Ammon's horn (tissue), 1 donor: ENCODE measurements around the gene RDH11.
"Not testable (repeated sequence)": the region's sequence is repeated elsewhere in the genome, so short reads cannot be mapped to it uniquely, and the experiment has no call there.

Source experiments
- DNase-seq: peaks from one replicate; pipeline ENCODE4 v3.0.0-alpha.2; 2016; ENCODE audit warnings: low spot score

Gene RDH11

DNA sequence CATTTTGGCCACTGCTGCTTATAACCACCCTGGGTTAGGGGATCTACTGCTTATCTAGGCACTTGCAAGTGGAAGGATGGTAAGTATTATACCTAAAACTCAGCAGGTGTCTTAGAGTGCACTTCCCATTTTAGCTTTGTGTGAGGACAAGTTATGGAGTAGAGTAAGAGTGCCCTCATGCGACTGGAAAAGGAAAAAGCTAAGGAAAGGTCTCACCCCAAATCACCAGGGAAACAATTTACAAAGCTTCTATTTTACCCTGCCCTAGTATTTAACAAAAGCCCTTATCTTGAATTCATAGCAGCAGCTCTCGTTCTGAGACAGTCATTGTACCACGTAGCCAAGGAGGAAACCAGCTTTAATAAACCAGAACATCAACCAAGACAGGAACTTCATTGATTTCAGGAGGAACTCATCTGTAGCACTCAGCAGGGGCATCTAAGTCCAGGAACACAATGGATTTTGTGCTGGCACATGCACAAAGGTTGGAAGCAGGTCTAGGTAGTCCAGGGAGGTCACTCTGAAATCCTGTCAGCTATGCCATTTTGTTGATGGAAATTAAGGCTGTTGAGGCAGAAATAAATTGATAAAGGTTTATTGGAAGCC, 9.0 kb upstream of the RDH11 start:
- peak; percentile 89 for DNase-seq

GRCh38 chr14:67703997-67704396, 8.4 kb upstream of the RDH11 start:
- DNase-seq: no peak

DNA sequence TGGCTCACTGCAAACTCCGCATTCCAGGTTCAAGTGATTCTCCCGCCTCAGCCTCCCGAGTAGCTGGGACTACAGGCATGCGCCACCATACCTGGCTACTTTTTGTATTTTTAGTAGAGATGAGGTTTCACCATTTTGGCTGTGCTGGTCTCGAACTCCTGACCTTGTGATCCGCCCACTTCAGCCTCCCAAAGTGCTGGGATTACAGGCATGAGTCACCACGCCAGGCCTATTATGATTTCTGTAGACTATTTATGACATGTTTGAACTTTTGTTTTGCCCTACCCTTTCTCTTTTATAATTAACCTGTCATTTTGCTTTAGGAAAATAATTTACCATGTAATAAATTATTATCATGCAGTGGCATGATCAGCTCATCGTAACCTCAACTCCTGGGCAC, 5.9 kb upstream of the RDH11 start, which contains the start of gene RDH12:
Gene RDH12 (plus strand): TSS at position 395 of the 400 bp plus-strand sequence. CDS start 20,757 bp downstream, outside the sequence.
- DNase-seq: not testable (repeated sequence)

DNA sequence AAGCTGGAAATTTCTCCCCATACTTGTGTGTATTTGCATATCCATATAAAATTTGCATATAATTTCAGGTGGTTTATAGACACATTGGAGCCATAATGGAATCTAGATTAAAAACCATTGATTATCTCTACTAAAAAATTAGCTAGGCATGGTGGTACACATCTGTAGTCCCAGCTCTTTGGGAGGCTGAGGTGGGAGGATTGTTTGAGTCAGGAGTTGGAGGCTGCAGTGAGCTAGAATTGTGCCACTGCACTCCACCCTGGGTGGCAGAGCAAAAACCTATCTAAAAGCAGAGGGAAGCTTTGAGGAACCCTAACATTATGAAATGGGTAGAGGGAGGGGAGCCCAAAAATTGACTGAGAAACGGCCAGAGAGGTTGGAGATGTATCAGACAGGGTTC, 2.6 kb upstream of the RDH11 start:
- DNase-seq: no peak

DNA sequence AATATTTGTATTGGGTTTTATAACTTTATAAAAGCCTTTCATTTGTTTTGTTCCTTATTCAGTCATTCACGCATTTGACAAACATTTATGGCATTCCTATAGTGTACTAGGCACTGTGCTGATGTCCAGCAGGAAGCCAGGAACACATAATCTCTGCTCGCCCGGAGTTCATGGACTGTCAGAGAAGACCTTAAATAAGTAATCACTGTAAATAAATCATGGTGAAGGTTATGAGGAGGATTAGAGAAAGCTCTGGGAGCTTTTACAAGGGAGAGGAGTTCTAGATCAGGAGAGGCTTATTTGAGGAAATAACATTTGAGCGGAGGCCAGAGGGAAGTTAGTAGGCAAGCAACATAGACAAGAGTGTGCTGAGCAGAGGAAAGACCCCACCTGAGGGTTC, 1.4 kb upstream of the RDH11 start:
- no peak for DNase-seq

DNA sequence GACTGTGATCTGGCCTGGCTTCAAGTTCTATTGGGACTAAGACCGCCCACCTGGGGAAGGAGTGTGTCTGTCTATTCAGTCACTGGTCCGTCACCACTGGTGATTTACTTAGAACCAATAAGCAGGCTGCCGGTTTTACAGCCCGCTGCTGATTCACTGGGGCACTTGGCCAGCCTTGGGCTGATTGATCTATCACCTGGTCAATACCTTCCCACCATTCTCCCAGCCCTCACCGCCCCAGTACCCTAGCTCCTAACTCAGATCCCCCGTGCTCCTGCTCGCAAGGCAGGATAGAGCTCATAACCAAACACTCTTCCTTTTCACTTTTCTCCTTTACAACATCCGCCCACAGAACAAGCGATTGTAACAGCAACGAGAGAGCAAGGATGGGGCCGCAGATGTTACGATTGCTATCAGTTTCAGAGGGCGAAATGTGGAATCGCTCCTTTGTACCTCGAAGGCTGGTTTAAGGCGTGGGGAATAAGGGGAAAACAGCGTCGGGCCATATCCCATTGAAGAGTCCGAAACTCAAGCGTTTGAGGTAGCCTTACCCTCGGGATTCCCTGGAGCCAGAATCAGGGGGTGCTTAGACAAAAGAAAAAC, 672 bp downstream of the RDH11 start:
- DNase-seq: peak; percentile 71

DNA sequence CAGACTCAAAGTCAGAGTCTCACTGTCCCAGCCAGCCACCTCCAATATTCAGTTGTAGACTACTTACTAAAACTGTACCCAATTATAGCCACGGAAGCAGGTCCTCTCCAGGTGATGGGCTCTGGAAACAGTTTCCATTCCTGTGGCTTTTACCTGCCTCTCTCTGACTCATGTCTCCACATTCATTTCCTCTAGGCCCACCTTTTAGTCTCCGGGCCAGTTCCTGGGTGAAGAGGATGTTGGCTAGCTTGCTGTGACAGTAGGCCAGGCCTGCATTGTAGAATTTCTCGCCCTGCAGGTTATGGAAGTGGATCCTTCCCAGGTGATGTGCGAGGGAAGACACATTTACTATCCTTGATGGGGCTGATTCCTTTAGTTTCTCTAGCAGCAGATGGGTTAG, 5.6 kb downstream of the RDH11 start:
- DNase-seq: no peak

DNA sequence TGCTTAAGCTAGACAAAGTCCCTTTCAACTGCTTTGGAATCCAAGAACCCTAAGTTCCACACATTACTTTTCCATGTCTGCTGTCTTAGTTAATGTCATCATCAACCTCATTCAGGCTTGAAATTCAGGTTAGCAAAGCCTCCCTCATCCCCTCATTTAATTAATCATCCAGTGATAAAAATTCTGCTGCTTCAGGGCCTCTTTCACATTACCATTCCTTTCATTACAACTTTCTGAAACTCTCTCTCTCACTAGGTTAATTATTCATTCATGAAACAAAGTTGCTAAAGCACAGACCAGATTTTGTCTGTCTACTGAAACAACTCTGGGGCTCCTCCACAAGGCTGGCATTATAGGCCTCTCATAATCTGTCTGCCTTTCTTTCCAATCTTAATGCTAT, 11.7 kb downstream of the RDH11 start:
- DNase-seq: no peak

DNA sequence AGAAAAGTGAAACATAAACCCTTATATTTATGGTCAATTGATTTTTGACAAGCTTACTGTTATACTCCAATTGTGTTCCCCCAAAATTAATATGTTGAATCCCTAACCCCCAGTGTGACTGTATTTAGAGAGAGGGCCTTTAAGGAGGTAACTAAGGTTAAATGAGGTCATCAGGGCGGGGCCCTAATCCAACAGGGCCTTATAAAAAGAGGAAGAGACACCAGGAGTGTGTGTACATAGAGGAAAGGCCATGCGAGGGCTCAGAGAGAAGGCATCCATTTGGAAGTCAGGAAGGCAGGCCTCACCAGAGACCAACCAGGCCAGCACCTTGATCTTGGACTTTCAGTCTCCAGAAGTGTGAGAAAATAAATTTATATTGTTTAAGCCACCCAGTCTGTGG, 14.6 kb downstream of the RDH11 start:
- no peak for DNase-seq

DNA sequence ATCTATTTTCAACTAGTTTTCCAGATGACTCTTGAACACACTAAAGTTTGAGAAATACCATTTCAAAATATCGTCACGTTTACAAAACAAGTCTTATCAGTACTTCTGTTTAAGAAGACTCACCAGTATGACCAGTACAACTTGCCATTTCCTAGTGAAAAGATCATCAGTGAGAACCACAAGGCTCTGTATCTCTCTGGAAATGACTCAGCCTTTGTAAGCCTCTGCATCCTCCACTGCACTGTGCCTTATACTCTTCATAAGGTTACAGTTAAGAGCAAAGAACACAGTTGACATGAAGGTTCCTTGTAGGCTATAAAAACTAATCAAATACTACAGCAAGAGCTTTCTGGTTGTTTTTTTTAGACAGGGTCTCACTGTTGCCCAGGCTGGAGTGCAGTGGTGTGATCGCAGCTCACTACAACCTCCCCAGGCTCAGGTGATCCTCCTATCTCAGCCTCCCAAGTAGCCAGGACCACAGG, 15.4 kb downstream of the RDH11 start:
- no peak for DNase-seq

GRCh38 chr14:67679006-67679405, 16.6 kb downstream of the RDH11 start:
- DNase-seq: no peak

GRCh38 chr14:67675219-67675582, 20.4 kb downstream of the RDH11 start:
- DNase-seq: no peak

- peak; percentile 84 for DNase-seq
Measured at GRCh38 chr14:67674480-67675218, 20.9 kb downstream of the RDH11 start, which contains the start of gene VTI1B. VTI1B (minus strand) TSS chr14:67674632; CDS start chr14:67674489, 143 bp downstream.

DNA sequence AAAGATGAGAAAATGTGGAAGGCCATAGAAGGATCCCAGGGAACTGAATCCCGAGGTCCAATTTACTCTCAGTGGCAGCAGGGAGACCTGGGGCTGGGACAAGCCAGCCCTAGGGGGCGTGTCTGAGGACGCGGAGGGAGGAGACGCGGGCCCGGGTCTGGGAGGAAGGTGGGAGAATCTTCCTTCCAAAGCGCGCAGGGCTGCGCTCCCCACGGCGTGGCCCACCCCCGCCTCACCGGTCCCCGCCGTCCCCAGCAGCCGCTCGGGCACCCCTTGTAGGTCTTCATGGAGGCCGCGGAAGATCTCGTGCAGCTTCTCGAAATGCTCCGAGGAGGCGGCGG, 21.5 kb downstream of the RDH11 start:
- DNase-seq: peak; percentile 77

DNA sequence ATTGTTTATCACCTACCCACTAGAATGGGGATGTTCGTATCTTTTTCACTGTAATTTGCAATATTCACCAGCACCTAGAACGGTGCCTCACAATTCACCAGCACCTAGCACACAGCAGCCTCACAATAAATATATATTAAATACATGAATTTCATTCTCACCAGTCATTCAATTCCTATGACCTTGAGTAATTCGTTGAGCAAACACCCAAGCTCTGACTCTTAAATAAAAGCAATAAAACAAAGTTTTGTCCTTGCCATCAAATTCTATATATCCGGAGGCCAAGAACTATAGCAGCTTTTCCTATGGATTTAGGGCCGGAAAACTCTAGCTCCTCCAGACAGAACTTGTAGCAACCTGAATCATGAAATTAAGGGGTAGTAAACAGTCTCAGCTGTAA, 22.1 kb downstream of the RDH11 start:
- no peak for DNase-seq

DNA sequence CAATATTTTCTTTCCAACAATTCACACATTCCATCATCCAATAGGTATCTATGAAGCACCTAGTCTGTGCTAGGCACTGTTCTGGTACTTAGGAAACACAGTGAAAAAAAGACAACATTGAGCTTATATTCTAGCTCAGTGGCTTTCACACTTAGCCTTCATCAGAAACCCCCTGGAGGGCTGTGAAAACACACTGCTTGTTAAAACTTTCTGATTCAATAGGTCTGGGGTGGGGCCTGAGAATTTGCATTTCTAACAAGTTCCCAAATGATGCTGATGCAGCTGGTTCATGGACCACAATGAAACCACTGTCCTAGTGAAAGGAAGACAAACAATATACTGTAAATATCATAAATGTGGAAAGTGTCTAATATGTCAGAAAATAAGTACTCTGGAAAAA, 27.0 kb downstream of the RDH11 start:
- no peak for DNase-seq

GRCh38 chr14:67666750-67667449, 28.7 kb downstream of the RDH11 start:
- peak; percentile 78 for DNase-seq

GRCh38 chr14:67665868-67666267, 29.7 kb downstream of the RDH11 start:
- DNase-seq: peak; percentile 29

GRCh38 chr14:67663633-67664032, 31.9 kb downstream of the RDH11 start:
- DNase-seq: no peak

DNA sequence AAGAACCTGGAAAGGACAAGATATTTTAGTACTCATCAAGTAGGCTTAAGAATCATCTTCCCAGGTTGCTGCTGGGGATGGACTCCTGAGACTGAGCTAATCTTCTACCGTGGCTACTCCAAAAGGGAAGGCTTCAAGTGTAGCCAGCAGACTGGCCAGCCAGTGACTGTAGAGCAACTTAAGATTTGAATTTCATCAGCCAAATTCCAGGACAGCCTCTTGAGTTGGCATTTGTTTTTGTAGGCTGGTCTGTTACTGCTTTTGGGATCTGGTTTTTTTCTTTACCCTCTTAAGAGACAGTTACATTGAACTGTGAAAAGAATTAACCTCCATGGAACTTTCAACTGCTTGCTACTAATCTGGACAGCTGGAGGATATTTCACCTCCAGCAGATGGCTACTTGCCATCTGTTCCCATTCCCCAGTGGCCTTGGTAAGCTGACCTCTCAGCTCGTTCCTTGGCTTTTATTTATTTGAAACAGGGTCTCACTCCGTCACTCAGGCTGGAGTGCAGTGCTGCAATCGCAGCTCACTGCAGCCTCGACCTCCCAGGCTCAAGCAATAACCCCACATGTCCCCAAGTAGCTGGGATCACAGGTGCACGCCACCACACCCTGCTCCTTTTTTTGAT, 41.8 kb downstream of the RDH11 start:
- no peak for DNase-seq

GRCh38 chr14:67652189-67652588, 43.4 kb downstream of the RDH11 start:
- no peak for DNase-seq

- DNase-seq: no peak
Measured at GRCh38 chr14:67650694-67651093, 44.9 kb downstream of the RDH11 start.
